GM21390 (cell line): ENCODE measurements around the gene CSNK1A1L.

Source experiments
- ATAC-seq: cut with Tn5 transposase; IDR thresholded peaks from one replicate; pipeline ENCODE4 v1.9.1; 2021; ENCODE audit not compliant: unreplicated experiment

The CSNK1A1L gene

GRCh38 chr13:37105251-37105714 lies at the start of gene CSNK1A1L:
Gene CSNK1A1L, minus strand, starts transcription at chr13:37105664. Its CDS starts 408 bp downstream, at chr13:37105256.
- no peak for ATAC-seq

GRCh38 chr13:37149380-37149779 lies 43.9 kb upstream of the CSNK1A1L start:
- ATAC-seq: no peak

GRCh38 chr13:37148501-37148900 lies 43.0 kb upstream of the CSNK1A1L start:
- no peak for ATAC-seq

GRCh38 chr13:37144661-37145060 lies 39.2 kb upstream of the CSNK1A1L start:
- ATAC-seq: no peak

GRCh38 chr13:37143911-37144310 lies 38.4 kb upstream of the CSNK1A1L start:
- no peak for ATAC-seq

GRCh38 chr13:37142877-37143276 lies 37.4 kb upstream of the CSNK1A1L start:
- ATAC-seq: no peak

- no peak for ATAC-seq
Observed at GRCh38 chr13:37141011-37141410, 35.5 kb upstream of the CSNK1A1L start.

- ATAC-seq: no peak
Observed at GRCh38 chr13:37139356-37139755, 33.9 kb upstream of the CSNK1A1L start.

GRCh38 chr13:37138926-37139325 lies 33.5 kb upstream of the CSNK1A1L start:
- ATAC-seq: no peak

GRCh38 chr13:37138169-37138568 lies 32.7 kb upstream of the CSNK1A1L start:
- ATAC-seq: no peak

- ATAC-seq: no peak
Observed at GRCh38 chr13:37136633-37137032, 31.2 kb upstream of the CSNK1A1L start.

- no peak for ATAC-seq
Observed at GRCh38 chr13:37136187-37136586, 30.7 kb upstream of the CSNK1A1L start.

GRCh38 chr13:37134411-37135041 lies 29.1 kb upstream of the CSNK1A1L start:
- ATAC-seq: no peak

GRCh38 chr13:37132211-37132610 lies 26.7 kb upstream of the CSNK1A1L start:
- no peak for ATAC-seq

GRCh38 chr13:37131092-37131491 lies 25.6 kb upstream of the CSNK1A1L start:
- ATAC-seq: no peak

- no peak for ATAC-seq
Observed at GRCh38 chr13:37129866-37130265, 24.4 kb upstream of the CSNK1A1L start.

GRCh38 chr13:37127691-37128241 lies 22.3 kb upstream of the CSNK1A1L start:
- ATAC-seq: no peak

- no peak for ATAC-seq
Observed at GRCh38 chr13:37123337-37123736, 17.9 kb upstream of the CSNK1A1L start.

- ATAC-seq: no peak
Observed at GRCh38 chr13:37118016-37118415, 12.6 kb upstream of the CSNK1A1L start.

- no peak for ATAC-seq
Observed at GRCh38 chr13:37114250-37114649, 8.8 kb upstream of the CSNK1A1L start.

- ATAC-seq: no peak
Observed at GRCh38 chr13:37113534-37113933, 8.1 kb upstream of the CSNK1A1L start.

GRCh38 chr13:37109051-37109678 lies 3.7 kb upstream of the CSNK1A1L start:
- no peak for ATAC-seq
